Parathyroid adenoma (tissue), 2 donors: ENCODE results near the gene CNRIP1.

ENCODE experiments used
- H2AFZ ChIP-seq: fragments of 300-600 bp; sonication (generic); one replicate; pipeline ENCODE4 v1.7.0; 2017; ENCODE audit warnings: antibody characterized with exemption, mild to moderate bottlenecking
- H3K27ac ChIP-seq: fragments of 300-600 bp; sonication (generic); one replicate; pipeline ENCODE4 v1.7.0; 2017
- H3K27me3 ChIP-seq: fragments of 300-600 bp; sonication (generic); one replicate; pipeline ENCODE4 v1.7.0; 2017; ENCODE audit warnings: low read length; ENCODE audit not compliant: control insufficient read depth, insufficient read depth
- H3K36me3 ChIP-seq: fragments of 300-600 bp; sonication (generic); one replicate; pipeline ENCODE4 v1.7.0; 2017; ENCODE audit warnings: low read length; ENCODE audit not compliant: control insufficient read depth, insufficient read depth
- H3K4me1 ChIP-seq: fragments of 300-600 bp; sonication (generic); one replicate; pipeline ENCODE4 v1.7.0; 2017; ENCODE audit warnings: control low read depth
- H3K4me2 ChIP-seq: fragments of 300-600 bp; sonication (generic); one replicate; pipeline ENCODE4 v1.7.0; 2017; ENCODE audit warnings: low read length
- H3K4me3 ChIP-seq: fragments of 300-600 bp; sonication (generic); one replicate; pipeline ENCODE4 v1.7.0; 2017; ENCODE audit warnings: low read depth, low read length
- H3K79me2 ChIP-seq: fragments of 300-600 bp; sonication (generic); one replicate; pipeline ENCODE4 v1.7.0; 2017; ENCODE audit warnings: control low read depth
- H3K9ac ChIP-seq: fragments of 300-600 bp; sonication (generic); one replicate; pipeline ENCODE4 v1.7.0; 2017; ENCODE audit warnings: mild to moderate bottlenecking
- H3K9me3 ChIP-seq: fragments of 300-600 bp; sonication (generic); one replicate; pipeline ENCODE4 v1.7.0; 2017; ENCODE audit warnings: low read length; ENCODE audit not compliant: control insufficient read depth
- TF ChIP-seq, protein P1 (sequence below): fragments of 300-600 bp; sonication (generic); IDR thresholded peaks from one replicate; pipeline ENCODE4 v1.7.0; 2017; ENCODE audit warnings: antibody characterized with exemption, mild to moderate bottlenecking
- donor health status: primary hyperparathyroidism.

Gene CNRIP1

DNA sequence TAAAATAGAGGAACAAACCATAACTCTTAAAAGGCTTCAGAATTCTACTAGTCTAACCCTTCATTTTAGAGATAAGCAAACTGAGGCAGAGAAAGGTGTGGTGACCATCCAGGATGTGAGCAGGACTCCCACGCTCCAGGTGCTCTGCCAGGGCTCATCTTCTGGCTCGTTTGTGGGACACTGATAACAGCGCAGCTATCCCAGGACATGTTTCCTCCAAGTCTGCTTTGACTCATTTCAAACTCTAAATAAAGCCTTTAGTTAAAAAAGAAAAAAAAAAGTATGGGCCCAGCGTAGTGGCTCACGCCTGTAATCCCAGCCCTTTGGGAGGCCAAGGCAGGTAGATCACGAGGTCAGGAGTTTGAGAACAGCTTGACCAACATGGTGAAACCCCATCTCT, 28.4 kb downstream of the CNRIP1 start:
- Histone ChIP-seq H3K79me2 (no peaks in the 10 kb centered on the region), H3K4me3 (no peak overlapping the region), H2AFZ (peak overlapping the region; percentile 44), H3K9me3 (no peaks in the 10 kb centered on the region), H3K27ac (peak overlapping the region; percentile 55), H3K9ac (no peak overlapping the region), H3K4me1 (peaks cover 29% of the 10 kb centered on the region), H3K36me3 (no peaks in the 10 kb centered on the region), H3K4me2 (no peak overlapping the region), H3K27me3 (no peaks in the 10 kb centered on the region)
- TF ChIP-seq, protein P1, sequence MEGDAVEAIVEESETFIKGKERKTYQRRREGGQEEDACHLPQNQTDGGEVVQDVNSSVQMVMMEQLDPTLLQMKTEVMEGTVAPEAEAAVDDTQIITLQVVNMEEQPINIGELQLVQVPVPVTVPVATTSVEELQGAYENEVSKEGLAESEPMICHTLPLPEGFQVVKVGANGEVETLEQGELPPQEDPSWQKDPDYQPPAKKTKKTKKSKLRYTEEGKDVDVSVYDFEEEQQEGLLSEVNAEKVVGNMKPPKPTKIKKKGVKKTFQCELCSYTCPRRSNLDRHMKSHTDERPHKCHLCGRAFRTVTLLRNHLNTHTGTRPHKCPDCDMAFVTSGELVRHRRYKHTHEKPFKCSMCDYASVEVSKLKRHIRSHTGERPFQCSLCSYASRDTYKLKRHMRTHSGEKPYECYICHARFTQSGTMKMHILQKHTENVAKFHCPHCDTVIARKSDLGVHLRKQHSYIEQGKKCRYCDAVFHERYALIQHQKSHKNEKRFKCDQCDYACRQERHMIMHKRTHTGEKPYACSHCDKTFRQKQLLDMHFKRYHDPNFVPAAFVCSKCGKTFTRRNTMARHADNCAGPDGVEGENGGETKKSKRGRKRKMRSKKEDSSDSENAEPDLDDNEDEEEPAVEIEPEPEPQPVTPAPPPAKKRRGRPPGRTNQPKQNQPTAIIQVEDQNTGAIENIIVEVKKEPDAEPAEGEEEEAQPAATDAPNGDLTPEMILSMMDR, result no peak

DNA sequence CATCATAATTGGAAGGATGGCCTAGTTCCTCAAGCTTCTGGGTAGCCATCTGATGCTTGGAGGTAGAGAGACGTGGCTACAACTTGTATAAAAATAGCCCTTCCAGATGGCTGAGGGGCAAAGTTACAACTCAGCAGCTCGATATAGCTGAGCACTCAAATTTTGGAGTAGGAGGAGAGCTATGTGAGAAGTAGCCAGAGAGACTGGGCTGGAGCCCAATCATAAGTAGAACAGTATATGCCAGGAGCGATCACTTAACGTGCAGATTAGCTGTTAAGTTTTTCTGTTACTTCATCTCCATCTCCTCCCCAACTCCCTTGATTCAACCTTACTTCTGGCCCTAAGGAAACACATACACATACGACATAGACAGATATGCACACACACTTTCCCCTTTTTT, 28.8 kb downstream of the CNRIP1 start:
- no peak overlapping the region for H3K9ac ChIP-seq

DNA sequence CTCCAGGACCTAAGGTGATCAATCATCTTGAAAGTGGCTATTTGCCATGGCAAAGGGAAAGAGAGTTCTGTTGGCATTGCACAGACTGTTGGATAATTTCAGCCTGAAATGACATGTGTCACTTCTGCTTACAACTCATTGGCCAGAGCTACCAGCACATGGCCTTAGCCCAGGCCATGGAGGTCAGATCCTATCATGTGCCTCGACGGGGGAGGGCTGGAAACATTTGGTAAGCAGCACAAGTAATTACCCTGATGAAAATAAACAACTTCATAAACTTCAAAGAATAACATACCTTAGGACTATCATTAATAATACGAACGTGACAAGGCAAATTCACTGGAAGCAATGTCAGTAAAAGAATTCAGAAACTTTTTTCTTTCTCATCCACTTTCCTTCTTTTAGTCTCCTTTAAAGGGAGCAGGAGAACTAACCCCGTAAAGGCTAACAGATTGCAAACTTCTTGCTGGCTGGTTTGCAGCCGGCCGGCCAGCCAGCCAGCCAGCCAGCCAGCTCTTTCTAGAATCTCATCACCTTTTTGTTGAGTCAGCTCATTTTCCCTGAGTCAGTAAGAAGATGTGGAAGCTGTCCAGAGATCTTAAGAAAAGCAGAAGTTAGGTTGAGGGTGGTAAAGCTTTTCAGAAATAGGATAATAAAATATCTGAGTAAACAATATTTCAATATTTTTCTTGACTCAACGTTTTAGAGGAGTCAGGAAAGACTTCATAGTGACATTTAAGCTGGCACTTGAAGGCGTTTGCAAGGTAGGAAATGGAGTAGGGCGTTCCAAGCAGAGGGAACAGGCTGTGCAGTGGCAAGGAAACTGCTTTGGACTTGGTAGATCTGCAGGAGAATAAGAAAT, 31.9 kb downstream of the CNRIP1 start:
- H3K4me3 ChIP-seq, result peak overlapping the region; percentile 6
- H3K79me2 ChIP-seq, result no peaks in the 10 kb centered on the region
- TF ChIP-seq, protein P1, result no peak
- H3K4me2 ChIP-seq, result peak overlapping the region; percentile 42
- H2AFZ ChIP-seq, result peak overlapping the region; percentile 85
- peaks cover 29% of the 10 kb centered on the region for H3K4me1 ChIP-seq
- no peaks in the 10 kb centered on the region for H3K9me3 ChIP-seq
- no peak overlapping the region for H3K9ac ChIP-seq
- H3K27me3 ChIP-seq, result no peaks in the 10 kb centered on the region
- no peaks in the 10 kb centered on the region for H3K36me3 ChIP-seq
- peak overlapping the region; percentile 83 for H3K27ac ChIP-seq

More for the DNA sequence above, 28.8 kb downstream of the CNRIP1 start:
- no peaks in the 10 kb centered on the region for H3K79me2 ChIP-seq
- H3K9me3 ChIP-seq, result no peaks in the 10 kb centered on the region
- H3K27me3 ChIP-seq, result no peaks in the 10 kb centered on the region
- peak overlapping the region; percentile 55 for H3K27ac ChIP-seq
- peaks cover 29% of the 10 kb centered on the region for H3K4me1 ChIP-seq
- no peak overlapping the region for H3K4me2 ChIP-seq
- H2AFZ ChIP-seq, result peak overlapping the region; percentile 44
- H3K36me3 ChIP-seq, result no peaks in the 10 kb centered on the region
- TF ChIP-seq, protein P1, result no peak
- no peak overlapping the region for H3K4me3 ChIP-seq

DNA sequence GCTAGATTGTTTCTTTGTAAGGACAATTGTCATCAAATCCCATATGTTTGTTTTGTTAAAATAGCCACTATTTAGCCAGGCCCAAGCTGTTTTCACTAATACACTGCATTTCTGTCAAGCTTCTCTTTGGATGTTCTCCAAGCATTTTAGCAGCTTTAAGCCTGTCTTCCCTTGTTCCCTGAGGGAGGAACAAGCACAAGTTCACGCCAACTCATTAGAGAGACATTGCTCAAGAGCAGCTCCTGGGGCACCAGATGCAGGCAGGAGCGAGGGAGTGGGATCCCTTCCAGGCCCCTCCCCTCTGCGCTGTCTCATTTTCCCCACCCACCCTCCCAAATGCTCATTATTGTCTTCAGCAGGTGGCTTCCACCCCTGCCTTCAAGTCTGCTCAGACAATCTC, 34.9 kb downstream of the CNRIP1 start:
- H3K4me2 ChIP-seq, result no peak overlapping the region
- H3K4me1 ChIP-seq, result peaks cover 20% of the 10 kb centered on the region
- H3K9me3 ChIP-seq, result no peaks in the 10 kb centered on the region
- TF ChIP-seq, protein P1, result no peak
- H3K36me3 ChIP-seq, result no peaks in the 10 kb centered on the region
- H3K27ac ChIP-seq, result no peak overlapping the region
- no peak overlapping the region for H3K9ac ChIP-seq
- no peak overlapping the region for H3K4me3 ChIP-seq
- H3K79me2 ChIP-seq, result no peaks in the 10 kb centered on the region
- H3K27me3 ChIP-seq, result no peaks in the 10 kb centered on the region
- H2AFZ ChIP-seq, result no peak overlapping the region

DNA sequence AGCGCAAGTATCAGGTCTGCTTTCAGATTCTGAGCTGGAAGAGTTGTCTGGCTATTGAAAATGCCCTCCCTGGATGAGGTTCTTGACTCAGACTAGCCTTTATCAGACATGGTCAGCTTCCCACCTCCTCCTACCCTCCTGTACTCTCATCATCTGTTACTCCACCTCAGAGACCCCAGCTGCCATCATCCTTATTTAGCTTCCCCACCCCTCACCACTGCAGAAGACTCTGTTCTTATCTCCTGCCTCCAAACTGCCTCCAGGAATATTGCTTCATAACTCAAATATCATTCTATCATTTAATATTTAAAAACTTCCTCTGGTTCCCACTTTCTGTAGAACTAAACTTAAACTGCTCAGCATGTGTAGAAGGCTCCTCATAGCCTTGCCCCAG, 36.3 kb downstream of the CNRIP1 start:
- TF ChIP-seq, protein P1, result no peak
- Histone ChIP-seq H3K4me1 (peaks cover 15% of the 10 kb centered on the region), H3K27ac (no peak overlapping the region), H3K4me3 (no peak overlapping the region), H3K9me3 (no peaks in the 10 kb centered on the region), H3K36me3 (no peaks in the 10 kb centered on the region), H3K79me2 (no peaks in the 10 kb centered on the region), H3K9ac (no peak overlapping the region), H3K27me3 (no peaks in the 10 kb centered on the region), H3K4me2 (no peak overlapping the region), H2AFZ (no peak overlapping the region)
